Lung (tissue), 12 donors: ENCODE results near the gene NABP2. TPM values are rescaled to one million over a fixed set of nuclear protein-coding genes. Genes with fewer than 3 reads are reported as not detected.

Experiments
- ATAC-seq: fragments of 200-7000 bp; cut with Tn5 transposase; one replicate; pipeline ENCODE4 v1.9.1; 2020; ENCODE audit warnings: moderate number of reproducible peaks; ENCODE audit not compliant: insufficient read depth, low FRiP score
- DNase-seq, 3 donors: peaks; one replicate each; pipeline ENCODE4 v3.0.0-alpha.2; 2013 to 2017
- H3K27ac ChIP-seq, 2 donors: one replicate each; pipeline ENCODE4 v1.5.1; 2013; ENCODE audit warnings: mild to moderate bottlenecking in 2 of 2, moderate library complexity in 2 of 2, control low read depth in 1 of 2, inconsistent platforms in 1 of 2, low read depth in 1 of 2, low read length in 1 of 2
- H3K27me3 ChIP-seq, 3 donors: one replicate each; pipeline ENCODE4 v1.5.1; 2013; ENCODE audit warnings: low read length in 2 of 3; ENCODE audit not compliant: control insufficient read depth in 3 of 3, insufficient read depth in 3 of 3
- H3K36me3 ChIP-seq, 4 donors: one replicate each; pipeline ENCODE4 v1.5.1; 2013; ENCODE audit warnings: low read length in 4 of 4, mild to moderate bottlenecking in 1 of 4, moderate library complexity in 1 of 4; ENCODE audit not compliant: control insufficient read depth in 4 of 4, insufficient read depth in 4 of 4
- H3K4me1 ChIP-seq, 5 donors: one replicate each; pipeline ENCODE4 v1.5.1; 2013; ENCODE audit warnings: low read length in 5 of 5, mild to moderate bottlenecking in 2 of 5, moderate library complexity in 1 of 5; ENCODE audit not compliant: control insufficient read depth in 5 of 5, insufficient read depth in 5 of 5
- H3K4me3 ChIP-seq: one replicate; pipeline ENCODE4 v1.5.1; 2013; ENCODE audit warnings: mild to moderate bottlenecking, control low read depth, moderate library complexity
- H3K9ac ChIP-seq, 2 donors: one replicate each; pipeline ENCODE4 v1.5.1; 2013; ENCODE audit warnings: low read length in 2 of 2, control low read depth in 1 of 2; ENCODE audit not compliant: insufficient read depth in 1 of 2
- H3K9me3 ChIP-seq, 4 donors: one replicate each; pipeline ENCODE4 v1.5.1; 2013; ENCODE audit warnings: low read length in 3 of 4, mild to moderate bottlenecking in 1 of 4, moderate library complexity in 1 of 4; ENCODE audit not compliant: control insufficient read depth in 4 of 4, insufficient read depth in 3 of 4
- CTCF ChIP-seq: IDR thresholded peaks from 2 replicates; pipeline ENCODE4 v1.5.1; 2012; ENCODE audit warnings: mild to moderate bottlenecking; ENCODE audit errors: control extremely low read depth, extremely low read depth
- WGBS, 2 donors: extraction: QIAGEN DNeasy Blood & Tissue Kit; methylation state at CpG; one replicate each; pipeline ENCODE4 v1.1.7; 2013; 5-methylcytosine and 5-hydroxymethylcytosine counted together
- polyA plus RNA-seq, 2 donors: library from polyadenylated mRNA; stranded (reverse); fragments of 200-250 nt; gene quantifications; one replicate each; pipeline ENCODE4 v1.2.1, GENCODE V29; 2013
- total RNA-seq, 2 donors: library from RNA; depleted of rRNA in 1 of 2; stranded (reverse); fragments of >200 nt in 1 of 2; gene quantifications; one replicate each; pipeline ENCODE4 v1.2.1, GENCODE V29; 2014 to 2021
- donor health status: control.
- donor health status: control.
- donor health status: Bipolar disorder and iron deficiency.
- donor health status: healthy.
- donor health status: DM: yes; HTN: yes; CAD: no.

The NABP2 gene
- total and polyA plus RNA-seq, 4 donors: 11.3 to 31.4 (median 23.0) TPM

GRCh38 chr12:56244494-56244893 is 20.4 kb downstream of the NABP2 start:
- no peak for DNase-seq
- no peak overlapping the region for H3K4me3 ChIP-seq
- no peak for TF ChIP-seq CTCF
- H3K9ac ChIP-seq: no peak overlapping the region
- peaks cover 0 to 8% (median 0%) of the 10 kb centered on the region in 5 donors for H3K4me1 ChIP-seq
- no peaks in the 10 kb centered on the region for H3K27me3 ChIP-seq
- no peaks in the 10 kb centered on the region for H3K9me3 ChIP-seq
- no peak overlapping the region for H3K27ac ChIP-seq
- WGBS, 2 donors: 92 to 93% methylated on average over 14 of the region's 14 CpGs
- H3K36me3 ChIP-seq: peaks cover 37 to 76% (median 44%) of the 10 kb centered on the region in 4 donors
- no peak for ATAC-seq

GRCh38 chr12:56247923-56248322 is 23.8 kb downstream of the NABP2 start:
- peaks cover 32 to 61% (median 45%) of the 10 kb centered on the region in 4 donors for H3K36me3 ChIP-seq
- ATAC-seq: no peak
- DNase-seq: no peak
- 93 to 95% methylated on average over 16 of the region's 16 CpGs for WGBS, 2 donors
- no peak for TF ChIP-seq CTCF
- peaks cover 0 to 8% (median 0%) of the 10 kb centered on the region in 5 donors for H3K4me1 ChIP-seq
- H3K9ac ChIP-seq: no peak overlapping the region
- H3K27me3 ChIP-seq: no peaks in the 10 kb centered on the region
- no peak overlapping the region for H3K27ac ChIP-seq
- no peaks in the 10 kb centered on the region for H3K9me3 ChIP-seq
- no peak overlapping the region for H3K4me3 ChIP-seq

- Histone ChIP-seq H3K4me3 (no peak overlapping the region), H3K4me1 (peaks cover 0 to 5% (median 0%) of the 10 kb centered on the region in 5 donors), H3K36me3 (peaks cover 37 to 60% (median 52%) of the 10 kb centered on the region in 4 donors), H3K27me3 (no peaks in the 10 kb centered on the region), H3K27ac (no peak overlapping the region), H3K9me3 (no peaks in the 10 kb centered on the region), H3K9ac (no peak overlapping the region)
- ATAC-seq: no peak
- no peak for TF ChIP-seq CTCF
- no peak for DNase-seq
- WGBS, 2 donors: 94 to 96% methylated on average over 8 of the region's 8 CpGs
Observed at GRCh38 chr12:56248711-56249110, 24.6 kb downstream of the NABP2 start.

GRCh38 chr12:56252649-56253048 is 28.5 kb downstream of the NABP2 start:
- DNase-seq (no peak), ATAC-seq (no peak)
- Histone ChIP-seq H3K9me3 (no peaks in the 10 kb centered on the region), H3K27me3 (no peaks in the 10 kb centered on the region), H3K9ac (no peak overlapping the region), H3K4me1 (peaks cover 0 to 14% (median 8%) of the 10 kb centered on the region in 5 donors), H3K27ac (no peak overlapping the region), H3K36me3 (peaks cover 25 to 60% (median 54%) of the 10 kb centered on the region in 4 donors), H3K4me3 (no peak overlapping the region)
- TF ChIP-seq CTCF: no peak
- 98% methylated on average over 3 of the region's 3 CpGs for WGBS, 2 donors
